Caco-2 (cell line): ENCODE results near the gene ZNF532. TPM values are rescaled to one million over a fixed set of nuclear protein-coding genes. Genes with fewer than 3 reads are reported as not detected.

ENCODE experiments used
- BruUV-seq: library from RNA; stranded (reverse); fragments of 400-500 nt; replicated peaks from 2 replicates; lab custom pipeline; 2021; lab: Mats Ljungman, UMichigan
- CTCF ChIA-PET: fragments of 300-600 bp; sonication (Branson Sonifier 250); formaldehyde crosslinking; loops from one replicate; lab custom pipeline; 2022; ENCODE audit warnings: antibody characterized with exemption; lab: Charles Lee
- POLR2A ChIA-PET: fragments of 300-600 bp; sonication (Branson Sonifier 250); formaldehyde crosslinking; loops from one replicate; lab custom pipeline; 2022; ENCODE audit warnings: antibody characterized with exemption; lab: Charles Lee
- DNase-seq, 2 experiments: peaks; one replicate each; pipeline versions ENCODE4 v3.0.0 to v3.0.0-alpha.2; 2020 to 2022
- H3K27me3 ChIP-seq: replicated peaks from 2 replicates; pipeline ENCODE4 v1.6.0; 2011; ENCODE audit warnings: low read length; ENCODE audit not compliant: control insufficient read depth, insufficient read depth
- H3K36me3 ChIP-seq: 2 replicates; pipeline ENCODE4 v1.5.1; 2011; ENCODE audit warnings: low read length; ENCODE audit not compliant: control insufficient read depth, insufficient read depth
- H3K4me1 ChIP-seq: fragments of 250-450 bp; sonication (Bioruptor Pico); 2 replicates; pipeline ENCODE4 v1.5.1; 2020; ENCODE audit warnings: mild to moderate bottlenecking
- H3K4me3 ChIP-seq: 2 replicates; pipeline ENCODE4 v1.5.1; 2011; ENCODE audit warnings: low read depth, mild to moderate bottlenecking, control low read depth, low read length
- H3K9me3 ChIP-seq: fragments of 250-450 bp; sonication (Bioruptor Pico); 2 replicates; pipeline ENCODE4 v1.5.1; 2020; ENCODE audit warnings: mild to moderate bottlenecking, moderate library complexity
- H3K27ac Mint-ChIP-seq: one replicate; pipeline ENCODE4 v1.8.0; 2022; ENCODE audit warnings: mixed read lengths; ENCODE audit not compliant: unreplicated experiment
- H3K27me3 Mint-ChIP-seq: one replicate; pipeline ENCODE4 v1.8.0; 2022; ENCODE audit warnings: mixed read lengths; ENCODE audit not compliant: insufficient read depth, unreplicated experiment
- H3K36me3 Mint-ChIP-seq: one replicate; pipeline ENCODE4 v1.8.0; 2022; ENCODE audit warnings: mild to moderate bottlenecking, mixed read lengths; ENCODE audit not compliant: insufficient read depth, unreplicated experiment
- H3K4me1 Mint-ChIP-seq: one replicate; pipeline ENCODE4 v1.8.0; 2022; ENCODE audit warnings: low read depth, mixed read lengths; ENCODE audit not compliant: unreplicated experiment
- H3K4me3 Mint-ChIP-seq: one replicate; pipeline ENCODE4 v1.8.0; 2022; ENCODE audit warnings: mild to moderate bottlenecking, moderate library complexity, mixed read lengths; ENCODE audit not compliant: unreplicated experiment
- H3K9me3 Mint-ChIP-seq: one replicate; pipeline ENCODE4 v1.8.0; 2022; ENCODE audit warnings: mixed read lengths; ENCODE audit not compliant: unreplicated experiment
- CTCF ChIP-seq, 2 experiments: fragments of 200-600 bp in 1 of 2; IDR thresholded peaks; 1 replicate in 1 of 2; 2 replicates in 1 of 2; pipeline versions ENCODE4 v1.5.1 to v1.8.0; 2011 to 2022; ENCODE audit warnings: antibody characterized with exemption in 1 of 2, control low read depth in 1 of 2, inconsistent platforms in 1 of 2, low read depth in 1 of 2, low read length in 1 of 2, mild to moderate bottlenecking in 1 of 2, moderate library complexity in 1 of 2; ENCODE audit not compliant: insufficient read depth in 1 of 2, severe bottlenecking in 1 of 2, unreplicated experiment in 1 of 2
- intact Hi-C: fragments of 100-400 bp; cut with micrococcal nuclease; formaldehyde crosslinking; loops from one replicate; pipeline ENCODE4 v1.10.0; 2022; ENCODE audit not compliant: unreplicated experiment
- total RNA-seq: library from RNA; stranded (reverse); gene quantifications from 2 replicates; pipeline ENCODE4 v1.2.3, GENCODE V29; 2022

ZNF532 gene
- total RNA-seq, 1 experiment from 2014 or later: 32.7 TPM

- Mint-ChIP-seq H3K9me3 (no peaks in the 10 kb centered on the region), H3K4me1 (no peaks in the 10 kb centered on the region), H3K36me3 (no peaks in the 10 kb centered on the region), H3K4me3 (no peak overlapping the region), H3K27ac (no peak overlapping the region), H3K27me3 (no peaks in the 10 kb centered on the region)
- ChIA-PET POLR2A (no interaction called here), CTCF (no interaction called here)
- no peaks in the 10 kb centered on the region for H3K27me3 ChIP-seq
- H3K36me3 ChIP-seq: no peaks in the 10 kb centered on the region
- TF ChIP-seq CTCF (IDR thresholded peaks at IDR 0.05; ENCODE audit: insufficient read depth in 1 of 2, low read depth in 1 of 2, low read length in 1 of 2, severe bottlenecking in 1 of 2, unreplicated experiment in 1 of 2): no peak
- BruUV-seq: no TSS peak
- no peaks in the 10 kb centered on the region for H3K4me1 ChIP-seq
- no peaks in the 10 kb centered on the region for H3K9me3 ChIP-seq
- no peak overlapping the region for H3K4me3 ChIP-seq
- intact Hi-C loops: no loop called here
- DNase-seq: no peak
Observed at GRCh38 chr18:58934356-58934755, 69.7 kb downstream of the ZNF532 start.

- Histone ChIP-seq H3K4me3 (no peak overlapping the region), H3K4me1 (no peaks in the 10 kb centered on the region), H3K36me3 (no peaks in the 10 kb centered on the region), H3K27me3 (no peaks in the 10 kb centered on the region), H3K9me3 (no peaks in the 10 kb centered on the region)
- no TSS peak for BruUV-seq
- H3K9me3 Mint-ChIP-seq: no peaks in the 10 kb centered on the region
- no peak for TF ChIP-seq CTCF (IDR thresholded peaks at IDR 0.05; ENCODE audit: insufficient read depth in 1 of 2, low read depth in 1 of 2, low read length in 1 of 2, severe bottlenecking in 1 of 2, unreplicated experiment in 1 of 2)
- DNase-seq: no peak
- ChIA-PET POLR2A (no interaction called here), CTCF (no interaction called here)
- no peaks in the 10 kb centered on the region for H3K27me3 Mint-ChIP-seq
- intact Hi-C loops: no loop called here
- no peak overlapping the region for H3K4me3 Mint-ChIP-seq
- peaks cover 3% of the 10 kb centered on the region for H3K36me3 Mint-ChIP-seq
- H3K27ac Mint-ChIP-seq: no peak overlapping the region
- H3K4me1 Mint-ChIP-seq: no peaks in the 10 kb centered on the region
Observed at GRCh38 chr18:58934933-58935577, 70.4 kb downstream of the ZNF532 start.

- Mint-ChIP-seq H3K27me3 (no peaks in the 10 kb centered on the region), H3K27ac (no peak overlapping the region), H3K4me1 (no peaks in the 10 kb centered on the region), H3K36me3 (peaks cover 14% of the 10 kb centered on the region), H3K9me3 (no peaks in the 10 kb centered on the region), H3K4me3 (no peak overlapping the region)
- CTCF ChIA-PET: no interaction called here
- no TSS peak for BruUV-seq
- no peak overlapping the region for H3K4me3 ChIP-seq
- no peak for DNase-seq
- no peaks in the 10 kb centered on the region for H3K9me3 ChIP-seq
- no peaks in the 10 kb centered on the region for H3K36me3 ChIP-seq
- TF ChIP-seq CTCF (IDR thresholded peaks at IDR 0.05; ENCODE audit: insufficient read depth in 1 of 2, low read depth in 1 of 2, low read length in 1 of 2, severe bottlenecking in 1 of 2, unreplicated experiment in 1 of 2): no peak
- no peaks in the 10 kb centered on the region for H3K27me3 ChIP-seq
- POLR2A ChIA-PET: no interaction called here
- intact Hi-C loops: no loop called here
- no peaks in the 10 kb centered on the region for H3K4me1 ChIP-seq
Observed at GRCh38 chr18:58937071-58937886, 72.6 kb downstream of the ZNF532 start.
